Neuronal stem cell (in vitro differentiated cells): Measurements from ENCODE around the gene CHTOP.
A peak's percentile ranks its signal among the peaks of the same experiment; 100 is the strongest.

Experiments used
- DNase-seq: peaks from one replicate; pipeline ENCODE4 v3.0.0-alpha.2; 2013; ENCODE audit warnings: low spot score
- H2AFZ ChIP-seq: one replicate; pipeline ENCODE4 v1.6.1; 2013; ENCODE audit warnings: mild to moderate bottlenecking, low read length, inconsistent platforms
- H2AK5ac ChIP-seq: 2 replicates; pipeline ENCODE4 v1.6.1; 2013; ENCODE audit warnings: low read depth, mild to moderate bottlenecking, inconsistent platforms, low read length, moderate library complexity, mixed read lengths
- H2BK120ac ChIP-seq: 2 replicates; pipeline ENCODE4 v1.6.1; 2013; ENCODE audit warnings: low read depth, mild to moderate bottlenecking, inconsistent platforms, low read length, moderate library complexity, mixed read lengths
- H2BK12ac ChIP-seq: one replicate; pipeline ENCODE4 v1.6.1; 2013; ENCODE audit warnings: low read length, inconsistent platforms
- H2BK15ac ChIP-seq: 2 replicates; pipeline ENCODE4 v1.6.1; 2013; ENCODE audit warnings: mild to moderate bottlenecking, low read length, inconsistent platforms, mixed read lengths
- H2BK5ac ChIP-seq: one replicate; pipeline ENCODE4 v1.6.1; 2013; ENCODE audit warnings: inconsistent platforms, mild to moderate bottlenecking, low read length, moderate library complexity
- H3K14ac ChIP-seq: one replicate; pipeline ENCODE4 v1.6.1; 2013; ENCODE audit warnings: low read length, inconsistent platforms
- H3K18ac ChIP-seq: 2 replicates; pipeline ENCODE4 v1.6.1; 2013; ENCODE audit warnings: low read length, inconsistent platforms
- H3K23ac ChIP-seq: 2 replicates; pipeline ENCODE4 v1.6.1; 2013; ENCODE audit warnings: low read depth, mild to moderate bottlenecking, mixed read lengths, low read length, inconsistent platforms; ENCODE audit not compliant: poor library complexity
- H3K27ac ChIP-seq: replicated peaks from 3 replicates; pipeline ENCODE4 v1.5.1; 2013; ENCODE audit warnings: low read length, inconsistent platforms
- H3K27me3 ChIP-seq, 3 experiments: 2 replicates each; pipeline ENCODE4 v1.6.1; 2013; ENCODE audit warnings: low read length in 3 of 3, mild to moderate bottlenecking in 2 of 3, inconsistent platforms in 1 of 3, low read depth in 1 of 3, mixed read lengths in 1 of 3, moderate library complexity in 1 of 3; ENCODE audit not compliant: control insufficient read depth in 3 of 3, insufficient read depth in 3 of 3
- H3K36me3 ChIP-seq, 2 donors: replicated peaks in 1 of 2; 2 replicates each; pipeline ENCODE4 v1.6.1; 2013; ENCODE audit warnings: low read length in 2 of 2; ENCODE audit not compliant: control insufficient read depth in 2 of 2, insufficient read depth in 2 of 2
- H3K4ac ChIP-seq: 2 replicates; pipeline ENCODE4 v1.6.1; 2013; ENCODE audit warnings: inconsistent platforms, mild to moderate bottlenecking, low read length, moderate library complexity
- H3K4me1 ChIP-seq, 2 donors: 1 replicate in 1 of 2; 2 replicates in 1 of 2; pipeline ENCODE4 v1.6.1; 2013; ENCODE audit warnings: low read length in 2 of 2, low read depth in 1 of 2; ENCODE audit not compliant: control insufficient read depth in 2 of 2, insufficient read depth in 1 of 2
- H3K4me2 ChIP-seq: one replicate; pipeline ENCODE4 v1.6.1; 2013; ENCODE audit warnings: mild to moderate bottlenecking, low read length, inconsistent platforms; ENCODE audit not compliant: insufficient read depth, poor library complexity, severe bottlenecking
- H3K4me3 ChIP-seq, 2 donors: 2 replicates each; pipeline ENCODE4 v1.5.1; 2013; ENCODE audit warnings: low read length in 2 of 2, mild to moderate bottlenecking in 2 of 2, inconsistent platforms in 1 of 2, moderate library complexity in 1 of 2
- H3K79me1 ChIP-seq: one replicate; pipeline ENCODE4 v1.6.1; 2013; ENCODE audit warnings: low read depth, mild to moderate bottlenecking, inconsistent platforms, low read length, moderate library complexity
- H3K9ac ChIP-seq: one replicate; pipeline ENCODE4 v1.6.1; 2013; ENCODE audit warnings: mild to moderate bottlenecking, low read depth, low read length, inconsistent platforms; ENCODE audit not compliant: poor library complexity
- H3K9me3 ChIP-seq, 2 donors: replicated peaks in 1 of 2; 2 replicates each; pipeline versions ENCODE3 to v1.6.1; 2013; ENCODE audit warnings: low read length in 2 of 2, mild to moderate bottlenecking in 2 of 2, inconsistent platforms in 1 of 2, low read depth in 1 of 2, mixed read lengths in 1 of 2, moderate library complexity in 1 of 2; ENCODE audit not compliant: control insufficient read depth in 2 of 2, insufficient read depth in 1 of 2
- H4K8ac ChIP-seq: one replicate; pipeline ENCODE4 v1.6.1; 2013; ENCODE audit warnings: low read depth, mild to moderate bottlenecking, inconsistent platforms, low read length, moderate library complexity
- H4K91ac ChIP-seq: one replicate; pipeline ENCODE4 v1.6.1; 2013; ENCODE audit warnings: low read length, low read depth, mild to moderate bottlenecking, inconsistent platforms; ENCODE audit not compliant: poor library complexity
- WGBS, 2 donors: extraction: QIAGEN DNeasy Blood & Tissue Kit; methylation state at CpG; one replicate each; pipeline ENCODE4 v1.1.7; 2013; ENCODE audit warnings: missing lambda C conversion rate in 2 of 2, mixed read lengths in 1 of 2; ENCODE audit not compliant: insufficient read length in 2 of 2, insufficient replicate concordance in 1 of 2; ENCODE audit errors: extremely low coverage in 2 of 2; 5-methylcytosine and 5-hydroxymethylcytosine counted together

The CHTOP gene

DNA sequence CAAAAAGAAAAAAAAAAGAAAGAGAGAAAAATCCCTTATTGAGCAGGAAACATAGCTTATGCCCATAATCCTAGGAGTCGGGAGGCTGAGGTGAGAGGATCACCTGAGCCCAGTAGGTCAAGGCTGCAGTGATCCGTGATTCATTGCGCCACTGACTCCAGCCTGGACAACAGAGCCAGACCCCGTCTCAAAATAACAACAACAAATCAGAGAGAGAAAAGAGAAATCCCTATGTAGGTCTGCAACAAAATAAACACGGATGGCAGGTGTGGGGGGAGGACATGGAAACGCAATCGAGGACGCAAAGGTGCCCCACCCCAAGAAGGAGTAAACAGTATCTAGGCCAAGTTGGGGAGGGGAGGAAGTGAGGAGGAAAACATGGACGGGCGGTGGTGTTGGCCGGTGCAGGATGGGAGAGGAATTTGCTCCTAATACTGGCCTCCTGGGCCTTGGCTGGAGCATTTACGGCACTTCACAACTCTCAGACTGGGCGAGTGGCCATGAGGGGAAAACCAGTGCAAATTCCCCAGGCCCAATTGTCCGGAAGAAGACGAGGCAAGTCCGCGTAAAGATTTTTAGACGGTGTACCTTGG is 609 bp upstream of the CHTOP start:
- H3K9me3 ChIP-seq = peaks cover 0 to 13% of the 10 kb centered on the region in 2 donors
- H2BK15ac ChIP-seq = no peak overlapping the region
- H3K18ac ChIP-seq = peak overlapping the region; percentile 5
- no peak overlapping the region for H3K23ac ChIP-seq
- peaks cover 3% of the 10 kb centered on the region for H3K79me1 ChIP-seq
- H2AFZ ChIP-seq = peak overlapping the region; percentile 78
- no peak overlapping the region for H3K27ac ChIP-seq
- no peak overlapping the region for H4K91ac ChIP-seq
- H2BK120ac ChIP-seq = no peak overlapping the region
- H4K8ac ChIP-seq = no peak overlapping the region
- peaks cover 3 to 8% of the 10 kb centered on the region in 2 donors for H3K4me1 ChIP-seq
- H2BK5ac ChIP-seq = peak overlapping the region; percentile 100
- H3K14ac ChIP-seq = no peak overlapping the region
- no peak overlapping the region for H3K4ac ChIP-seq
- DNase-seq = no peak
- no peak overlapping the region for H2BK12ac ChIP-seq
- H3K4me2 ChIP-seq = no peak overlapping the region
- H2AK5ac ChIP-seq = peak overlapping the region; percentile 5
- peaks cover 13 to 33% of the 10 kb centered on the region in 2 donors for H3K36me3 ChIP-seq
- no CpG with 5 or more reads among the region's 18 CpGs for WGBS, 2 donors
- no peak overlapping the region for H3K9ac ChIP-seq
- H3K4me3 ChIP-seq = peak overlapping the region in 1 of 2 donors; percentile 80
- no peaks in the 10 kb centered on the region for H3K27me3 ChIP-seq

DNA sequence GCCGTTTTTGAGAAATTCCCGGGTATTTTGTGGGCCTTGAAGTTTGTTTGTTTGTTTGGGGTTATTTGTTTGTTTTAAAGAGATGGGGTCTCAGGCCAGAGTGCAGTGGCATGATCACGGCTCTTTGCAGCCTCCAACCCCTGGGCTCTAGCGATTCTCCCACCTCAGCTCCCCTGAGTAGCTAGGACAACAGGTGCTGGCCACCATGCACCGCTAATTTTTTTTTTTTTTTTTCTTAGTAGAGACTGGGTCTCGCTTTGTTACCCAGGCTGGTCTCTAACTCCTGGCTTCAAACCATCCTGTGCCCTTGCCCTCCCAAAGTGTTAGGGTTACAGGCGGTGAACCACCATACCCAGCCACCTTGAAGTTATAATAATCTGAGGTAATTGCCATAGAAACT is 2.0 kb downstream of the CHTOP start:
- no peak for DNase-seq
- Histone ChIP-seq H2BK5ac (no peak overlapping the region), H2BK12ac (no peak overlapping the region), H3K4ac (no peak overlapping the region), H3K4me2 (no peak overlapping the region), H4K8ac (no peak overlapping the region), H3K23ac (no peak overlapping the region), H3K27me3 (no peaks in the 10 kb centered on the region), H2BK15ac (no peak overlapping the region), H4K91ac (no peak overlapping the region), H2AFZ (no peak overlapping the region), H2AK5ac (no peak overlapping the region), H2BK120ac (no peak overlapping the region), H3K14ac (no peak overlapping the region), H3K9ac (no peak overlapping the region), H3K79me1 (peaks cover 3% of the 10 kb centered on the region), H3K9me3 (peaks cover 0 to 13% of the 10 kb centered on the region in 2 donors), H3K18ac (no peak overlapping the region), H3K36me3 (peaks cover 23 to 60% of the 10 kb centered on the region in 2 donors), H3K4me1 (peaks cover 1 to 6% of the 10 kb centered on the region in 2 donors), H3K4me3 (peak overlapping the region in 1 of 2 donors; percentile 6), H3K27ac (no peak overlapping the region)
- WGBS, 2 donors = no CpG with 5 or more reads among the region's 7 CpGs

DNA sequence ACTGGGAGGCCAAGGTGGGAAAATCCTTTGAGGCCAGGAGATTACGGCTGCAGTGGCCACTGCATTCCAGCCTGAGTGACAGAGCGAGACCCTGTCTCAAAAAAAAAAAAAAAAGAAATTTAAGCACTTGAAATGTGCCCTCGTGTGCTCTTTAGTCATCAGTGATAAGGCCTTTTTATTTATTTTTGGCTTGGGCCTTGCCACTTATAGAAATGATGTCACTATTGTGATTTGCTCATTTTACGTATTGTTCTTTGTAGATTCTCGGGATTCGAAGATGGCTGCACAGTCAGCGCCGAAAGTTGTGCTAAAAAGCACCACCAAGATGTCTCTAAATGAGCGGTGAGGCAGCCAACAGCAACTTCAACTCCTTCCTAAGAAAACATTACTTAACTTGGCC is 2.4 kb downstream of the CHTOP start:
- Histone ChIP-seq H3K36me3 (peaks cover 24 to 64% of the 10 kb centered on the region in 2 donors), H3K4me3 (no peak overlapping the region)

DNA sequence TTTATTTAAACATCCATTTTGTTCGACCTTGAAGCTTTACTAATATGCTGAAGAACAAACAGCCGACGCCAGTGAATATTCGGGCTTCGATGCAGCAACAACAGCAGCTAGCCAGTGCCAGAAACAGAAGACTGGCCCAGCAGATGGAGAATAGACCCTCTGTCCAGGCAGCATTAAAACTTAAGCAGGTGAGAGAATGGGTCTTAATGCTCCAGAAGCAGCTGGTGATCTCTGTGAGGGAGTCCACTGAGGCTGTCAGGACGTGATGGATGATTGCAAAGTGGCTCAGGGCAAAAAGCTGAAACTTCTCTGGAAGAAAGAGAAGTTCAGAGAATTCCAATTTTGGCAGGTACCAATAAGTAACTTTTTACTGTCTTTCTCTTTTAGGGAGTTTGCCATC is 4.4 kb downstream of the CHTOP start:
- Histone ChIP-seq H3K27me3 (no peaks in the 10 kb centered on the region), H3K36me3 (peaks cover 36 to 84% of the 10 kb centered on the region in 2 donors), H3K79me1 (peaks cover 5% of the 10 kb centered on the region), H3K4me3 (no peak overlapping the region), H2AFZ (no peak overlapping the region), H2BK120ac (no peak overlapping the region), H2BK5ac (no peak overlapping the region), H3K18ac (no peak overlapping the region), H2BK15ac (no peak overlapping the region), H4K8ac (no peak overlapping the region), H3K4me2 (no peak overlapping the region), H3K27ac (no peak overlapping the region), H3K4me1 (peaks cover 1 to 6% of the 10 kb centered on the region in 2 donors), H3K14ac (no peak overlapping the region), H4K91ac (no peak overlapping the region), H3K23ac (no peak overlapping the region), H3K9me3 (peaks cover 0 to 10% of the 10 kb centered on the region in 2 donors), H2BK12ac (no peak overlapping the region), H3K9ac (no peak overlapping the region), H3K4ac (no peak overlapping the region), H2AK5ac (no peak overlapping the region)
- DNase-seq = no peak
- WGBS, 2 donors = no CpG with 5 or more reads among the region's 6 CpGs

More for the DNA sequence above, 2.4 kb downstream of the CHTOP start:
- H3K9me3 ChIP-seq = peaks cover 0 to 13% of the 10 kb centered on the region in 2 donors
- H2BK15ac ChIP-seq = no peak overlapping the region
- no peak overlapping the region for H3K4me2 ChIP-seq
- no peaks in the 10 kb centered on the region for H3K27me3 ChIP-seq
- no peak for DNase-seq
- H3K9ac ChIP-seq = no peak overlapping the region
- no peak overlapping the region for H3K27ac ChIP-seq
- no peak overlapping the region for H2BK120ac ChIP-seq
- H2AK5ac ChIP-seq = no peak overlapping the region
- no peak overlapping the region for H2BK12ac ChIP-seq
- H3K4ac ChIP-seq = no peak overlapping the region
- H3K23ac ChIP-seq = no peak overlapping the region
- no peak overlapping the region for H2AFZ ChIP-seq
- H3K14ac ChIP-seq = no peak overlapping the region
- no peak overlapping the region for H4K91ac ChIP-seq
- no peak overlapping the region for H2BK5ac ChIP-seq
- no peak overlapping the region for H4K8ac ChIP-seq
- peaks cover 3% of the 10 kb centered on the region for H3K79me1 ChIP-seq
- no CpG with 5 or more reads among the region's 9 CpGs for WGBS, 2 donors
- H3K4me1 ChIP-seq = peaks cover 1 to 6% of the 10 kb centered on the region in 2 donors
- no peak overlapping the region for H3K18ac ChIP-seq
